ENCODE data around the gene FBXL16. TPM values are rescaled to one million over a fixed set of nuclear protein-coding genes. Genes with fewer than 3 reads are reported as not detected.
"Not testable (repeated sequence)": the region's sequence is repeated elsewhere in the genome, so short reads cannot be mapped to it uniquely, and the experiment has no call there.

FBXL16 gene
- total and polyA plus RNA-seq, 2 donors (not counting 1 experiment from before 2014, with no cell fraction given), result 0.07 TPM; not detected in 1

DNA sequence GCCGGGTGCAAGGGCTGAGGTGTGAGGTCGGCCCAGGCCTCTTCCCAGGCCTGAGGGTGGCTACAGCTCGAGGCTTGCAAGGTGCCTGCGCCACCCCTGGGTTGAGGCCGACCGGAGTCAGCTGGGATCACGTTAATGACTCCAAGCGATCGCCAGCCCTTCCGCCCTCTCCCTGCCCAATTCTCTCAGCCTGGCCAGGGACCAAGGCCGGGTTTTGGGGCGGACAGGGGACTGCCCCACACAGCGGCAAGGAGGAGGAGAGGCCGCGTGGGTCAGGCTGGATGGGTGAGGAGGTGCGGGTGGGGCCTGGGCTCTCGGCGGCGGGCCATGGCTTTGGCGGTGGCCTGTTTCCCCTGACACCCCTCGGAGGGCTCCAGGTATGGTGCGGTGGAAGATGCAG is 12.2 kb downstream of the FBXL16 start:
- TF ChIP-seq EZH2 (IDR thresholded peaks at IDR 0.05; ENCODE audit: low read length, missing control alignments), result peak; percentile 78
- TF ChIP-seq, protein P1, sequence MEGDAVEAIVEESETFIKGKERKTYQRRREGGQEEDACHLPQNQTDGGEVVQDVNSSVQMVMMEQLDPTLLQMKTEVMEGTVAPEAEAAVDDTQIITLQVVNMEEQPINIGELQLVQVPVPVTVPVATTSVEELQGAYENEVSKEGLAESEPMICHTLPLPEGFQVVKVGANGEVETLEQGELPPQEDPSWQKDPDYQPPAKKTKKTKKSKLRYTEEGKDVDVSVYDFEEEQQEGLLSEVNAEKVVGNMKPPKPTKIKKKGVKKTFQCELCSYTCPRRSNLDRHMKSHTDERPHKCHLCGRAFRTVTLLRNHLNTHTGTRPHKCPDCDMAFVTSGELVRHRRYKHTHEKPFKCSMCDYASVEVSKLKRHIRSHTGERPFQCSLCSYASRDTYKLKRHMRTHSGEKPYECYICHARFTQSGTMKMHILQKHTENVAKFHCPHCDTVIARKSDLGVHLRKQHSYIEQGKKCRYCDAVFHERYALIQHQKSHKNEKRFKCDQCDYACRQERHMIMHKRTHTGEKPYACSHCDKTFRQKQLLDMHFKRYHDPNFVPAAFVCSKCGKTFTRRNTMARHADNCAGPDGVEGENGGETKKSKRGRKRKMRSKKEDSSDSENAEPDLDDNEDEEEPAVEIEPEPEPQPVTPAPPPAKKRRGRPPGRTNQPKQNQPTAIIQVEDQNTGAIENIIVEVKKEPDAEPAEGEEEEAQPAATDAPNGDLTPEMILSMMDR (conservative IDR thresholded peaks at IDR 0.05 in 1 of 2, IDR thresholded peaks at IDR 0.05 in 1 of 2; ENCODE audit: low read depth in 1 of 2, low read length in 2 of 2), result no peak
- no peak for DNase-seq (ENCODE audit: low read depth in 2 of 2)
- peaks cover 5% of the 10 kb centered on the region for H3K4me1 ChIP-seq (ENCODE audit: control insufficient read depth, extremely low read depth, insufficient read depth, low read length)

DNA sequence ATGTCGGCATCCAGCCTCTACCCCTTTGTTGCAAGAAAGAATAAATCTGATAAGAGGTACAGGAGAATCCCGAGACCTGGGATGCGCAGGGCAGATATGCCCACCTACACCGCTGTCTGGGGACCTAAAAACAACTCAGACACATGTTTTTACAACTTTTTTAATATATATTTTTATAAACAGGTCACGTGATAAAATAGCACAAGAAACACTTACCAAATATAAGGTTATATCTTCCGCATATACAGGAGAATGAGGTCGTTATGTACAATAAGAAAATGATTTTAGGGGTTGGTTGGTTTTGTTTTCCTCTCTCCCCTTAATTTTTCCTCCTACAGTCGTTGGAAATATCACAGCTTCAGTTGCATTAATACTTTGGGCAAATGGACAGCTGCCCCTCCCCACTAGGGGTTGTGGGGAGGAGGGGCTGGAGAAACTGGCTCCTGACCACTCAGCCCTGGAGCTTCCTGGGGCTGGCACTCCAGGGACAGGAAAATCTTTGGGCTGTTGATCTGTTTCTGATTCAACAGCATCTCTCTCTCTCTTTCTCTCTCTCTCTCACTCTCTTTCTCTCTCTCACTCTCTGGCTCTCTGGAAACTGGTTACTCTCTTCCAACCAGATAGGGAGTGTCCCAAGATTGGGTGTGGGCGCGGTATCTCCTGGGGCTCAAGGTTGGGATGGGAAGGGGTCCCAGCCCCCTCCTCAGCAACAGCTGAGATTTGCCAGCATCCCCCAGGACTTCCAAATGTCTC is 13.1 kb downstream of the FBXL16 start:
- H2AFZ ChIP-seq (ENCODE audit: low read length), result no peak overlapping the region
- TF ChIP-seq, protein P1 (conservative IDR thresholded peaks at IDR 0.05 in 1 of 2, IDR thresholded peaks at IDR 0.05 in 1 of 2; ENCODE audit: low read depth in 1 of 2, low read length in 2 of 2), result no peak
- TF ChIP-seq EZH2 (IDR thresholded peaks at IDR 0.05; ENCODE audit: low read length, missing control alignments), result peak; percentile 55
- H3K79me2 ChIP-seq (ENCODE audit: control insufficient read depth, insufficient read depth, low read length), result peaks cover 6% of the 10 kb centered on the region
- no peak overlapping the region for H3K27ac ChIP-seq (ENCODE audit: insufficient read depth, low read length)
- H4K20me1 ChIP-seq (ENCODE audit: control insufficient read depth, extremely low read depth, insufficient read depth, low read length), result no peaks in the 10 kb centered on the region
- H3K36me3 ChIP-seq (ENCODE audit: control insufficient read depth, insufficient read depth, low read length), result peaks cover 3% of the 10 kb centered on the region
- no peaks in the 10 kb centered on the region for H3K9me3 ChIP-seq (ENCODE audit: control insufficient read depth, insufficient read depth, low read depth, low read length)
- peaks cover 5% of the 10 kb centered on the region for H3K4me1 ChIP-seq (ENCODE audit: control insufficient read depth, extremely low read depth, insufficient read depth, low read length)
- DNase-seq (ENCODE audit: low read depth in 2 of 2), result no peak
- H3K4me3 ChIP-seq (replicated peaks in 1 of 4; ENCODE audit: control extremely low read depth in 1 of 4, insufficient read depth in 1 of 4, low read depth in 3 of 4, low read length in 4 of 4), result no peak overlapping the region
- no peak overlapping the region for H3K9ac ChIP-seq (ENCODE audit: insufficient read depth, low read length)
- H3K4me2 ChIP-seq (ENCODE audit: extremely low read depth, insufficient read depth, low read length), result no peak overlapping the region
- H3K27me3 ChIP-seq (ENCODE audit: control insufficient read depth, insufficient read depth, low read length), result peaks cover 21% of the 10 kb centered on the region

More for the DNA sequence above, 12.2 kb downstream of the FBXL16 start:
- Histone ChIP-seq H3K9me3 (ENCODE audit: control insufficient read depth, insufficient read depth, low read depth, low read length) (no peaks in the 10 kb centered on the region), H3K9ac (ENCODE audit: insufficient read depth, low read length) (no peak overlapping the region), H2AFZ (ENCODE audit: low read length) (no peak overlapping the region), H3K79me2 (ENCODE audit: control insufficient read depth, insufficient read depth, low read length) (peaks cover 6% of the 10 kb centered on the region), H3K27ac (ENCODE audit: insufficient read depth, low read length) (no peak overlapping the region), H3K36me3 (ENCODE audit: control insufficient read depth, insufficient read depth, low read length) (no peaks in the 10 kb centered on the region), H3K4me3 (replicated peaks in 1 of 4; ENCODE audit: control extremely low read depth in 1 of 4, insufficient read depth in 1 of 4, low read depth in 3 of 4, low read length in 4 of 4) (no peak overlapping the region), H3K27me3 (ENCODE audit: control insufficient read depth, insufficient read depth, low read length) (peaks cover 21% of the 10 kb centered on the region), H4K20me1 (ENCODE audit: control insufficient read depth, extremely low read depth, insufficient read depth, low read length) (no peaks in the 10 kb centered on the region), H3K4me2 (ENCODE audit: extremely low read depth, insufficient read depth, low read length) (no peak overlapping the region)

DNA sequence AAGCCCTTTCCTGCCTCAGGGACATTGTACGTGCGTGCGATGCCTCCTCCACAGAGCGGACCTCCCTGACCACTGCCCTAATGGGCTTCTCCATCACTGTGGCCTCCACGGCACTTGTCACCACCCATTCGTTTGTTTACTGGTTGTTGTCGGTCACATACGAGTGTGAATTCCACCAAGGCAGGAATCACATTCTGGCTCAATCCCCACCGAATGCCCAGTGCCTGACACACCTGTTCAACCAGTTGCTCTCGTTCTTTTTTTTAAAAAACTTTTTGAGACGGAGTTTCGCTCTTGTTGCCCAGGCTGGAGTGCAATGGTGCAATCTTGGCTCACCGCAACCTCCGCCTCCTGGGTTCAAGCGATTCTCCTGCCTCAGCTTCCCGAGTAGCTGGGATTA is 14.4 kb downstream of the FBXL16 start:
- not testable (repeated sequence) for H3K9me3 ChIP-seq (ENCODE audit: control insufficient read depth, insufficient read depth, low read depth, low read length); H4K20me1 ChIP-seq (ENCODE audit: control insufficient read depth, extremely low read depth, insufficient read depth, low read length)

More for the DNA sequence above, 14.4 kb downstream of the FBXL16 start:
- H3K36me3 ChIP-seq (ENCODE audit: control insufficient read depth, insufficient read depth, low read length), result peaks cover 10% of the 10 kb centered on the region
- peaks cover 21% of the 10 kb centered on the region for H3K27me3 ChIP-seq (ENCODE audit: control insufficient read depth, insufficient read depth, low read length)
- not testable (repeated sequence) for H2AFZ ChIP-seq (ENCODE audit: low read length); H3K27ac ChIP-seq (ENCODE audit: insufficient read depth, low read length); H3K9ac ChIP-seq (ENCODE audit: insufficient read depth, low read length); H3K4me1 ChIP-seq (ENCODE audit: control insufficient read depth, extremely low read depth, insufficient read depth, low read length); H3K4me2 ChIP-seq (ENCODE audit: extremely low read depth, insufficient read depth, low read length); DNase-seq (ENCODE audit: low read depth in 2 of 2); H3K4me3 ChIP-seq (replicated peaks in 1 of 4; ENCODE audit: control extremely low read depth in 1 of 4, insufficient read depth in 1 of 4, low read depth in 3 of 4, low read length in 4 of 4); H3K79me2 ChIP-seq (ENCODE audit: control insufficient read depth, insufficient read depth, low read length)
